K562 (cell line): ENCODE results near the gene SMIM29. TPM values are rescaled to one million over a fixed set of nuclear protein-coding genes. Genes with fewer than 3 reads are reported as not detected.
A peak's percentile ranks its signal among the peaks of the same experiment; 100 is the strongest.

ENCODE experiments used
- CHD2 ChIP-seq: IDR thresholded peaks from 2 replicates; pipeline ENCODE4 v1.6.1; 2011; ENCODE audit warnings: low read depth, low read length
- HIVEP1 ChIP-seq: fragments of 250-450 bp; sonication (Bioruptor Pico); IDR thresholded peaks from 2 replicates; pipeline ENCODE4 v1.4.0; 2020; ENCODE audit warnings: mild to moderate bottlenecking
- SRSF1 ChIP-seq: fragments of 200-400 bp; formaldehyde crosslinking; IDR thresholded peaks from 2 replicates; pipeline ENCODE4 v1.6.1; 2017; ENCODE audit warnings: mild to moderate bottlenecking, low read depth, low read length, moderate library complexity
- TCF7 ChIP-seq: sonication (generic); IDR thresholded peaks from 2 replicates; pipeline ENCODE4 v1.6.1; 2016; ENCODE audit warnings: antibody characterized with exemption, borderline replicate concordance
- TCF7L2 ChIP-seq: fragments of 150-350 bp; IDR thresholded peaks from 2 replicates; pipeline ENCODE4 v1.6.1; 2016; ENCODE audit warnings: low read depth, mild to moderate bottlenecking, low read length, moderate library complexity
- ZFP36 ChIP-seq: fragments of 150-350 bp; IDR thresholded peaks from 2 replicates; pipeline ENCODE4 v1.6.1; 2018; ENCODE audit warnings: low read length, low read depth; ENCODE audit not compliant: partially characterized antibody
- ZNF696 ChIP-seq: fragments of 250-450 bp; sonication (Bioruptor Pico); conservative IDR thresholded peaks from 2 replicates; pipeline ENCODE4 v1.4.0; 2020; ENCODE audit warnings: mild to moderate bottlenecking, moderate library complexity
- ZNF707 ChIP-seq: fragments of 250-450 bp; sonication (Bioruptor Pico); conservative IDR thresholded peaks from 2 replicates; pipeline ENCODE4 v1.8.0; 2022; ENCODE audit warnings: inconsistent platforms, mild to moderate bottlenecking, moderate library complexity
- polyA plus RNA-seq, 8 experiments: library from polyadenylated mRNA; depleted of rRNA in 4 of 8; stranded (reverse) in 5 of 8; unstranded in 3 of 8; fragments of >200 nt; fragmentation: Nextera tagmentation in 2 of 8; fragmentation: Illumina TruSeq in 1 of 8; extraction: Ambion mirVana in 2 of 8; extraction: Trizol in 1 of 8; gene quantifications; 2 replicates each; pipeline versions ENCODE4 v1.2.1 to v1.2.3, GENCODE V29; 2011 to 2014; ENCODE audit warnings: inconsistent platforms in 1 of 8, missing spikeins in 1 of 8
- total RNA-seq, 7 experiments: library from RNA; depleted of rRNA in 6 of 7; stranded (reverse); fragments of >200 nt in 6 of 7; fragmentation: Illumina TruSeq in 2 of 7; extraction: Trizol in 2 of 7; gene quantifications; 2 replicates each; pipeline versions ENCODE4 v1.2.1 to v1.2.3, GENCODE V29; 2011 to 2021; ENCODE audit warnings: low replicate concordance in 1 of 7
- TF ChIP-seq, protein P1 (sequence below): IDR thresholded peaks from 2 replicates; pipeline ENCODE4 v1.6.1; 2016; ENCODE audit warnings: missing genetic modification characterization, missing compliant biosample characterization
- TF ChIP-seq, protein P2 (sequence below): fragments of 250-450 bp; sonication (Bioruptor Pico); IDR thresholded peaks from 2 replicates; pipeline ENCODE4 v1.4.0; 2020
- TF ChIP-seq, protein P3 (sequence below), 2 experiments: IDR thresholded peaks; 2 replicates each; pipeline ENCODE4 v1.6.1; 2011; ENCODE audit warnings: borderline replicate concordance in 1 of 2, control low read depth in 1 of 2, low read depth in 1 of 2, low read length in 1 of 2, mild to moderate bottlenecking in 1 of 2, mixed read lengths in 1 of 2, moderate library complexity in 1 of 2; ENCODE audit not compliant: insufficient read depth in 1 of 2, insufficient read length in 1 of 2, poor library complexity in 1 of 2, severe bottlenecking in 1 of 2; ENCODE audit errors: extremely low read depth in 1 of 2
- TF ChIP-seq, protein P4 (sequence below): sonication (generic); formaldehyde crosslinking; IDR thresholded peaks from 2 replicates; pipeline ENCODE4 v1.8.0; 2022; ENCODE audit warnings: missing genetic modification reagents, mild to moderate bottlenecking, borderline replicate concordance
- TF ChIP-seq, protein P5 (sequence below): fragments of 200-800 bp; sonication (Bioruptor generic); IDR thresholded peaks from 2 replicates; pipeline ENCODE4 v1.6.1; 2017; ENCODE audit warnings: missing genetic modification characterization, missing compliant biosample characterization

Gene SMIM29
- total and polyA plus RNA-seq, 9 of the 15 experiments (the other 6 are each of a cell fraction or from before 2014, with no cell fraction given): 6.5 to 36.7 (median 20.9) TPM

DNA sequence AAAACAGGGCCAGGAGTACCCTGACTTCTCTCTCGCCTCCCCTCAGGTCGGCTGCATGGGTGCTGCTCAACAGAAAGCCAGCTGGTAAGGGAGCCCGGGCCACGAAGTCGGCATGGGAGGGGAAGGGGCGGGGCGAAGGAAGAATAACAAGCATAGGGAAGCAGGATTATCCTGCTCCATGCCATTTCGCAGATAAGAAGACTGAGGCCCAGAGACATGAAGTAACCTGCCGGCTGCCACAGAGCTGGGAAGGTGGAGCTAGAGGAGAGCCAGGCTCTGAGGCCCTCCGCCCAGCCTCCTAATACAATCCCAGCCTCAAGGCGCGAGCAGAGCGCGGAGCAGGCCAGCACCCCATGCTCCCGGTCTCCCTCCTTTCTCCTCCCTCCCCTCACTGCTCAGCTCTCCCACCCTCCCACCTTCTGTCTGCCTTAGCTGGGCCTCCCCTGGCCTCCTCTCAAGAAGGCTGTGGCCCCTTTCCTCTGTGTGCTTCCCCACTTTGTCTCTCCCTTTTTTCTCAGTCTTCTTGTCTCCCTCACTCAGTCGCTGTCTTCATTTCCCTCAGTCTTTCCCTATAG, 25.3 kb downstream of the SMIM29 start (continued):
- TF ChIP-seq, protein P1, sequence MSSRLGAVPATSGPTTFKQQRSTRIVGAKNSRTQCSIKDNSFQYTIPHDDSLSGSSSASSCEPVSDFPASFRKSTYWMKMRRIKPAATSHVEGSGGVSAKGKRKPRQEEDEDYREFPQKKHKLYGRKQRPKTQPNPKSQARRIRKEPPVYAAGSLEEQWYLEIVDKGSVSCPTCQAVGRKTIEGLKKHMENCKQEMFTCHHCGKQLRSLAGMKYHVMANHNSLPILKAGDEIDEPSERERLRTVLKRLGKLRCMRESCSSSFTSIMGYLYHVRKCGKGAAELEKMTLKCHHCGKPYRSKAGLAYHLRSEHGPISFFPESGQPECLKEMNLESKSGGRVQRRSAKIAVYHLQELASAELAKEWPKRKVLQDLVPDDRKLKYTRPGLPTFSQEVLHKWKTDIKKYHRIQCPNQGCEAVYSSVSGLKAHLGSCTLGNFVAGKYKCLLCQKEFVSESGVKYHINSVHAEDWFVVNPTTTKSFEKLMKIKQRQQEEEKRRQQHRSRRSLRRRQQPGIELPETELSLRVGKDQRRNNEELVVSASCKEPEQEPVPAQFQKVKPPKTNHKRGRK: 0 out of 2 replicates have a peak, but pooled peaks have one; percentile 34
- no peak for TF ChIP-seq HIVEP1
- TF ChIP-seq ZFP36: peak; percentile 41
- TF ChIP-seq, protein P2, sequence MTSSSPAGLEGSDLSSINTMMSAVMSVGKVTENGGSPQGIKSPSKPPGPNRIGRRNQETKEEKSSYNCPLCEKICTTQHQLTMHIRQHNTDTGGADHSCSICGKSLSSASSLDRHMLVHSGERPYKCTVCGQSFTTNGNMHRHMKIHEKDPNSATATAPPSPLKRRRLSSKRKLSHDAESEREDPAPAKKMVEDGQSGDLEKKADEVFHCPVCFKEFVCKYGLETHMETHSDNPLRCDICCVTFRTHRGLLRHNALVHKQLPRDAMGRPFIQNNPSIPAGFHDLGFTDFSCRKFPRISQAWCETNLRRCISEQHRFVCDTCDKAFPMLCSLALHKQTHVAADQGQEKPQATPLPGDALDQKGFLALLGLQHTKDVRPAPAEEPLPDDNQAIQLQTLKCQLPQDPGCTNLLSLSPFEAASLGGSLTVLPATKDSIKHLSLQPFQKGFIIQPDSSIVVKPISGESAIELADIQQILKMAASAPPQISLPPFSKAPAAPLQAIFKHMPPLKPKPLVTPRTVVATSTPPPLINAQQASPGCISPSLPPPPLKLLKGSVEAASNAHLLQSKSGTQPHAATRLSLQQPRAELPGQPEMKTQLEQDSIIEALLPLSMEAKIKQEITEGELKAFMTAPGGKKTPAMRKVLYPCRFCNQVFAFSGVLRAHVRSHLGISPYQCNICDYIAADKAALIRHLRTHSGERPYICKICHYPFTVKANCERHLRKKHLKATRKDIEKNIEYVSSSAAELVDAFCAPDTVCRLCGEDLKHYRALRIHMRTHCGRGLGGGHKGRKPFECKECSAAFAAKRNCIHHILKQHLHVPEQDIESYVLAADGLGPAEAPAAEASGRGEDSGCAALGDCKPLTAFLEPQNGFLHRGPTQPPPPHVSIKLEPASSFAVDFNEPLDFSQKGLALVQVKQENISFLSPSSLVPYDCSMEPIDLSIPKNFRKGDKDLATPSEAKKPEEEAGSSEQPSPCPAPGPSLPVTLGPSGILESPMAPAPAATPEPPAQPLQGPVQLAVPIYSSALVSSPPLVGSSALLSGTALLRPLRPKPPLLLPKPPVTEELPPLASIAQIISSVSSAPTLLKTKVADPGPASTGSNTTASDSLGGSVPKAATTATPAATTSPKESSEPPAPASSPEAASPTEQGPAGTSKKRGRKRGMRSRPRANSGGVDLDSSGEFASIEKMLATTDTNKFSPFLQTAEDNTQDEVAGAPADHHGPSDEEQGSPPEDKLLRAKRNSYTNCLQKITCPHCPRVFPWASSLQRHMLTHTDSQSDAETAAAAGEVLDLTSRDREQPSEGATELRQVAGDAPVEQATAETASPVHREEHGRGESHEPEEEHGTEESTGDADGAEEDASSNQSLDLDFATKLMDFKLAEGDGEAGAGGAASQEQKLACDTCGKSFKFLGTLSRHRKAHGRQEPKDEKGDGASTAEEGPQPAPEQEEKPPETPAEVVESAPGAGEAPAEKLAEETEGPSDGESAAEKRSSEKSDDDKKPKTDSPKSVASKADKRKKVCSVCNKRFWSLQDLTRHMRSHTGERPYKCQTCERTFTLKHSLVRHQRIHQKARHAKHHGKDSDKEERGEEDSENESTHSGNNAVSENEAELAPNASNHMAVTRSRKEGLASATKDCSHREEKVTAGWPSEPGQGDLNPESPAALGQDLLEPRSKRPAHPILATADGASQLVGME (CRISPR knock-in tag): no peak
- TF ChIP-seq, protein P3, sequence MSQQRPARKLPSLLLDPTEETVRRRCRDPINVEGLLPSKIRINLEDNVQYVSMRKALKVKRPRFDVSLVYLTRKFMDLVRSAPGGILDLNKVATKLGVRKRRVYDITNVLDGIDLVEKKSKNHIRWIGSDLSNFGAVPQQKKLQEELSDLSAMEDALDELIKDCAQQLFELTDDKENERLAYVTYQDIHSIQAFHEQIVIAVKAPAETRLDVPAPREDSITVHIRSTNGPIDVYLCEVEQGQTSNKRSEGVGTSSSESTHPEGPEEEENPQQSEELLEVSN (IDR thresholded peaks at IDR 0.05; ENCODE audit: borderline replicate concordance in 1 of 2, extremely low read depth in 1 of 2, insufficient read depth in 1 of 2, insufficient read length in 1 of 2, low read depth in 1 of 2, low read length in 1 of 2, poor library complexity in 1 of 2, severe bottlenecking in 1 of 2): peak in 1 of 2 experiments; percentile 18
- TF ChIP-seq, protein P4, sequence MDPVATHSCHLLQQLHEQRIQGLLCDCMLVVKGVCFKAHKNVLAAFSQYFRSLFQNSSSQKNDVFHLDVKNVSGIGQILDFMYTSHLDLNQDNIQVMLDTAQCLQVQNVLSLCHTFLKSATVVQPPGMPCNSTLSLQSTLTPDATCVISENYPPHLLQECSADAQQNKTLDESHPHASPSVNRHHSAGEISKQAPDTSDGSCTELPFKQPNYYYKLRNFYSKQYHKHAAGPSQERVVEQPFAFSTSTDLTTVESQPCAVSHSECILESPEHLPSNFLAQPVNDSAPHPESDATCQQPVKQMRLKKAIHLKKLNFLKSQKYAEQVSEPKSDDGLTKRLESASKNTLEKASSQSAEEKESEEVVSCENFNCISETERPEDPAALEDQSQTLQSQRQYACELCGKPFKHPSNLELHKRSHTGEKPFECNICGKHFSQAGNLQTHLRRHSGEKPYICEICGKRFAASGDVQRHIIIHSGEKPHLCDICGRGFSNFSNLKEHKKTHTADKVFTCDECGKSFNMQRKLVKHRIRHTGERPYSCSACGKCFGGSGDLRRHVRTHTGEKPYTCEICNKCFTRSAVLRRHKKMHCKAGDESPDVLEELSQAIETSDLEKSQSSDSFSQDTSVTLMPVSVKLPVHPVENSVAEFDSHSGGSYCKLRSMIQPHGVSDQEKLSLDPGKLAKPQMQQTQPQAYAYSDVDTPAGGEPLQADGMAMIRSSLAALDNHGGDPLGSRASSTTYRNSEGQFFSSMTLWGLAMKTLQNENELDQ (CRISPR knock-in tag): no peak
- TF ChIP-seq, protein P5, sequence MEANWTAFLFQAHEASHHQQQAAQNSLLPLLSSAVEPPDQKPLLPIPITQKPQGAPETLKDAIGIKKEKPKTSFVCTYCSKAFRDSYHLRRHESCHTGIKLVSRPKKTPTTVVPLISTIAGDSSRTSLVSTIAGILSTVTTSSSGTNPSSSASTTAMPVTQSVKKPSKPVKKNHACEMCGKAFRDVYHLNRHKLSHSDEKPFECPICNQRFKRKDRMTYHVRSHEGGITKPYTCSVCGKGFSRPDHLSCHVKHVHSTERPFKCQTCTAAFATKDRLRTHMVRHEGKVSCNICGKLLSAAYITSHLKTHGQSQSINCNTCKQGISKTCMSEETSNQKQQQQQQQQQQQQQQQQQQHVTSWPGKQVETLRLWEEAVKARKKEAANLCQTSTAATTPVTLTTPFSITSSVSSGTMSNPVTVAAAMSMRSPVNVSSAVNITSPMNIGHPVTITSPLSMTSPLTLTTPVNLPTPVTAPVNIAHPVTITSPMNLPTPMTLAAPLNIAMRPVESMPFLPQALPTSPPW (CRISPR knock-in tag): no peak
- TF ChIP-seq ZNF696 (CRISPR knock-in tag): no peak
- TF ChIP-seq ZNF707 (CRISPR knock-in tag): 0 out of 2 replicates have a peak, but pooled peaks have one; percentile 7
- TF ChIP-seq SRSF1: no peak
- no peak for TF ChIP-seq TCF7L2
- TF ChIP-seq TCF7: no peak
- TF ChIP-seq CHD2: no peak
